Heart left ventricle (tissue), 16 donors: ENCODE results near the gene CCDC69. TPM values are rescaled to one million over a fixed set of nuclear protein-coding genes. Genes with fewer than 3 reads are reported as not detected.

Source experiments
- ATAC-seq, 4 donors: fragments of 200-7000 bp; cut with Tn5 transposase; one replicate each; pipeline ENCODE4 v1.9.1; 2020 to 2022; ENCODE audit warnings: moderate library complexity in 4 of 4, mild to moderate bottlenecking in 3 of 4, moderate number of reproducible peaks in 1 of 4
- DNase-seq, 5 donors: peaks; one replicate each; pipeline ENCODE4 v3.0.0-alpha.2; 2020
- H3K27ac ChIP-seq, 12 donors: fragments of 200-600 bp; sonication (generic) in 4 of 12; one replicate each; pipeline versions ENCODE4 v1.5.0 to v1.8.0; 2016 to 2022; ENCODE audit warnings: mild to moderate bottlenecking in 2 of 12
- H3K27me3 ChIP-seq, 9 donors: fragments of 200-600 bp; sonication (generic) in 2 of 9; one replicate each; pipeline versions ENCODE4 v1.5.1 to v1.8.0; 2016 to 2022; ENCODE audit warnings: mild to moderate bottlenecking in 3 of 9
- H3K36me3 ChIP-seq, 9 donors: fragments of 200-600 bp; sonication (generic) in 2 of 9; one replicate each; pipeline versions ENCODE4 v1.5.0 to v1.8.0; 2018 to 2022; ENCODE audit warnings: mild to moderate bottlenecking in 2 of 9
- H3K4me1 ChIP-seq, 12 donors: fragments of 200-600 bp; sonication (generic) in 4 of 12; one replicate each; pipeline versions ENCODE4 v1.5.0 to v1.8.0; 2016 to 2022; ENCODE audit warnings: mild to moderate bottlenecking in 3 of 12
- H3K4me3 ChIP-seq, 12 donors: fragments of 200-600 bp; sonication (generic) in 4 of 12; one replicate each; pipeline versions ENCODE4 v1.5.0 to v1.8.0; 2017 to 2022; ENCODE audit warnings: mild to moderate bottlenecking in 9 of 12, moderate library complexity in 4 of 12
- H3K9me3 ChIP-seq, 12 donors: fragments of 200-600 bp; sonication (generic) in 4 of 12; one replicate each; pipeline versions ENCODE4 v1.5.0 to v1.8.0; 2016 to 2022; ENCODE audit warnings: mild to moderate bottlenecking in 1 of 12
- POLR2A ChIP-seq, 2 donors: fragments of 450-650 bp; IDR thresholded peaks; one replicate each; pipeline ENCODE4 v1.6.1; 2017; ENCODE audit warnings: antibody characterized with exemption in 2 of 2, mild to moderate bottlenecking in 2 of 2, moderate library complexity in 2 of 2
- WGBS, 4 donors: extraction: QIAGEN DNeasy Blood & Tissue Kit in 2 of 4; methylation state at CpG; one replicate each; pipeline versions ENCODE4 v1.1.5 to v1.1.7; 2013 to 2018; 5-methylcytosine and 5-hydroxymethylcytosine counted together
- intact Hi-C, 10 donors: fragments of 100-400 bp; cut with DNase I; formaldehyde crosslinking; loops; one replicate each; pipeline versions ENCODE4 v1.11.1 to v1.14.2; 2022
- polyA plus RNA-seq, 2 donors: library from polyadenylated mRNA; stranded (reverse); fragments of 200-250 nt; gene quantifications; one replicate each; pipeline ENCODE4 v1.2.3, GENCODE V29; 2013
- total RNA-seq, 9 donors: library from RNA; depleted of rRNA in 2 of 9; stranded (reverse); fragments of >200 nt in 2 of 9; fragmentation: NEBNext Ultra II Directional in 3 of 9; extraction: Animal tissue kit (Norgen Biotek cat#: 25700) in 3 of 9; gene quantifications; one replicate each; pipeline versions ENCODE4 v1.1.0 to v1.2.4, GENCODE V29; 2016 to 2023
- TF ChIP-seq, protein P1 (sequence below), 12 donors: fragments of 200-600 bp; sonication (generic) in 4 of 12; IDR thresholded peaks; one replicate each; pipeline versions ENCODE4 v1.5.0 to v1.8.0; 2018 to 2022; ENCODE audit warnings: antibody characterized with exemption in 12 of 12, mild to moderate bottlenecking in 5 of 12
- donor health status: ischemic (EF 13 %, LVEDD 7.1; RV severe dilation, severe dysfunction).
- donor health status: healthy with polysubstance abuse.
- donor health status: DM: no; HTN: yes; CAD: no.
- donor health status: DM: no; HTN: no; CAD: no.
- donor health status: ischemic (EF 25% LVEDD 6.9; RV normal size, moderate dysfunction).
- donor health status: ischemic (EF 25% LVEDD 5.7; RV mildly dilated, moderate dysfunction).
- donor health status: healthy.
- donor health status: DM: yes; HTN: yes; CAD: no.
- donor health status: ischemic (EF 35%, LVEDD 5.7; RV mildly dilated, moderate dysfunction).
- donor health status: nonischemic (EF 11% LVEDD 7.7; RV severe dilation, severe dysfunction).
- donor health status: DM: yes; HTN: yes; CAD: no.
- donor health status: PGD.
- donor health status: ischemic (EF 29% LVEDD 5.4; RV normal size, mild dysfunction).
- donor health status: nonischemic (EF 23%, LVEDD 6.1; RV moderate dilation, normal function).

CCDC69 gene
- total and polyA plus RNA-seq, 11 donors = 82.5 to 245 (median 119) TPM

DNA sequence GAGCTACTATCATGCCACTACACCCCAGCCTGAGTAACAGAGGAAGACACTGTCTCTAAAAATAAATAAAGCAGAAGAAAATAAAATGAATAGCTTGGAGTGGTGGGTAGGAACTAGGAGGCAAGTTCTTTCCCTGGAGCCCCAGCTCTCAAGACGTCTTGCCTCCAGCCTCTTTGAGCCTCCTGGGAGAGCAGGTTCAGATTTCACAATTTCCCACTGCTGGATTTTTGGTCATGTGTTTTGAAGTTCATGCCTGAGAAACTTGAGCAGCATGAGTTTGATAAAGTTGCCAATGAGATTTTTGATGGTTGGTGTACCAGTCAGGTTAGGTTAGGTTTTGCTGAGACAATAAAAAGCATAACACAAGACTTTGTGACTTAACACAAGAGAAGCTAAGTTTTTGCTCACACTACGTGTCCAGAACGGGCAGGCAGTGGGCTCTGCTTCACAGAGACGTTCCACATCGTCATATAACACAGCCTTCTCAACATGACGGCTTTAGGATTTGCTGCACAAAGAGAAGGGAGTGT, 4.1 kb upstream of the CCDC69 start:
- Histone ChIP-seq H3K9me3 (no peaks in the 10 kb centered on the region), H3K4me3 (no peak overlapping the region), H3K27me3 (no peaks in the 10 kb centered on the region), H3K27ac (no peak overlapping the region), H3K4me1 (peaks cover 0 to 19% (median 10%) of the 10 kb centered on the region in 12 donors), H3K36me3 (no peaks in the 10 kb centered on the region)
- intact Hi-C loops = loop anchor here in 2 of 10 donors (5.0 to 10.0 kb wide), 2 partner anchors 63 to 171 kb away; no protein-coding TSS in a partner anchor
- no peak for ATAC-seq
- WGBS, 4 donors = 55 to 94% (median 64%) methylated on average over 5 to 6 of the region's 6 CpGs
- no peak for TF ChIP-seq POLR2A (IDR thresholded peaks at IDR 0.05)
- TF ChIP-seq, protein P1, sequence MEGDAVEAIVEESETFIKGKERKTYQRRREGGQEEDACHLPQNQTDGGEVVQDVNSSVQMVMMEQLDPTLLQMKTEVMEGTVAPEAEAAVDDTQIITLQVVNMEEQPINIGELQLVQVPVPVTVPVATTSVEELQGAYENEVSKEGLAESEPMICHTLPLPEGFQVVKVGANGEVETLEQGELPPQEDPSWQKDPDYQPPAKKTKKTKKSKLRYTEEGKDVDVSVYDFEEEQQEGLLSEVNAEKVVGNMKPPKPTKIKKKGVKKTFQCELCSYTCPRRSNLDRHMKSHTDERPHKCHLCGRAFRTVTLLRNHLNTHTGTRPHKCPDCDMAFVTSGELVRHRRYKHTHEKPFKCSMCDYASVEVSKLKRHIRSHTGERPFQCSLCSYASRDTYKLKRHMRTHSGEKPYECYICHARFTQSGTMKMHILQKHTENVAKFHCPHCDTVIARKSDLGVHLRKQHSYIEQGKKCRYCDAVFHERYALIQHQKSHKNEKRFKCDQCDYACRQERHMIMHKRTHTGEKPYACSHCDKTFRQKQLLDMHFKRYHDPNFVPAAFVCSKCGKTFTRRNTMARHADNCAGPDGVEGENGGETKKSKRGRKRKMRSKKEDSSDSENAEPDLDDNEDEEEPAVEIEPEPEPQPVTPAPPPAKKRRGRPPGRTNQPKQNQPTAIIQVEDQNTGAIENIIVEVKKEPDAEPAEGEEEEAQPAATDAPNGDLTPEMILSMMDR (IDR thresholded peaks at IDR 0.05) = no peak
- no peak for DNase-seq

DNA sequence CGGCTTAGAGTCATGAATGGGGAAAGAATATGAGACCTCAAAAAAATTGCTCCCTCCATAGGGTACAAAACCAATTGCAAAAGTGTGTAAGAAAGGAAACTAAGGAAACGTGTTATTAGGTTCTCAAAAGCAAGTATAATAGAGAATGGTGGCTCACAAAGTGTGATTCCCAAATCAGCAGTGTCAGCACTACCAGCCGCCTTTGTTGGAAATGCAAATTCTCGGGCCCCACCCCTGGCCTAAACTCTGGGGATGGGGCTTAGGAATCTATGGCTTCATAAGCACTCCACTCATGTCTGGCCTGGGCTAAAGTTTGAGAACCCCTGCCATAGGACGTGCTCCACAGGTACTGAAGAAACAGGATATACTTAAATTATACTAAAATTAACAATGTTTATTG, 1.6 kb upstream of the CCDC69 start:
- no peak overlapping the region for H3K27ac ChIP-seq
- intact Hi-C loops = loop anchor here in 2 of 10 donors (5.0 to 10.0 kb wide), 2 partner anchors 61 to 168 kb away; no protein-coding TSS in a partner anchor
- H3K4me3 ChIP-seq = no peak overlapping the region
- no peaks in the 10 kb centered on the region for H3K27me3 ChIP-seq
- H3K36me3 ChIP-seq = no peaks in the 10 kb centered on the region
- H3K4me1 ChIP-seq = peaks cover 6 to 42% (median 33%) of the 10 kb centered on the region in 12 donors
- DNase-seq (no peak), ATAC-seq (no peak)
- TF ChIP-seq, protein P1 (IDR thresholded peaks at IDR 0.05) = no peak
- no peak for TF ChIP-seq POLR2A (IDR thresholded peaks at IDR 0.05)
- 76 to 90% (median 87%) methylated on average over 5 of the region's 5 CpGs for WGBS, 4 donors
- H3K9me3 ChIP-seq = no peaks in the 10 kb centered on the region

DNA sequence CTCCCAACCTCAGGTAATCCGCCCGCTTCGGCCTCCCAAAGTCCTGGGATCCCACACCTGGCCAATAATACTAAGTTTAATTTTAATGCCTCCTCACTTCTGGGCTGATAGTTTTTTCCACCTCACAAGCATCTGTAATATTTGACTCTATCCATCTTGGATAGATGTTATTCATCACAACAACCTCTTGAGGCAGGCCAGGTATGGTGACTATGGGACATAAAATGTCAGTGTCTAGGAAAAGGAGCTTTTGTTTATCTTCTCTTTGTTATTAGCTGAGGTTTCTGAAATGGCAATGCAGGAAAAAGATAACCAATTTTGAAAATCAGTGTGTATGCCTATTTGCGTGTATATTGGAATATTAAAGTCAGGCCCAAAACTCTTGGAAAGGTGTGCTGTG, 1.2 kb upstream of the CCDC69 start:
- H3K4me1 ChIP-seq = peaks cover 6 to 46% (median 36%) of the 10 kb centered on the region in 12 donors
- TF ChIP-seq, protein P1 (IDR thresholded peaks at IDR 0.05) = no peak
- no peak for TF ChIP-seq POLR2A (IDR thresholded peaks at IDR 0.05)
- ATAC-seq (no peak), DNase-seq (no peak)
- H3K27me3 ChIP-seq = no peaks in the 10 kb centered on the region
- peak overlapping the region in 1 of 12 donors; percentile 93 for H3K27ac ChIP-seq
- H3K4me3 ChIP-seq = no peak overlapping the region
- H3K36me3 ChIP-seq = no peaks in the 10 kb centered on the region
- 96 to 98% (median 97%) methylated on average over 4 of the region's 4 CpGs for WGBS, 4 donors
- H3K9me3 ChIP-seq = no peaks in the 10 kb centered on the region
- intact Hi-C loops = loop anchor here in 2 of 10 donors (5.0 to 10.0 kb wide), 2 partner anchors 60 to 168 kb away; no protein-coding TSS in a partner anchor

DNA sequence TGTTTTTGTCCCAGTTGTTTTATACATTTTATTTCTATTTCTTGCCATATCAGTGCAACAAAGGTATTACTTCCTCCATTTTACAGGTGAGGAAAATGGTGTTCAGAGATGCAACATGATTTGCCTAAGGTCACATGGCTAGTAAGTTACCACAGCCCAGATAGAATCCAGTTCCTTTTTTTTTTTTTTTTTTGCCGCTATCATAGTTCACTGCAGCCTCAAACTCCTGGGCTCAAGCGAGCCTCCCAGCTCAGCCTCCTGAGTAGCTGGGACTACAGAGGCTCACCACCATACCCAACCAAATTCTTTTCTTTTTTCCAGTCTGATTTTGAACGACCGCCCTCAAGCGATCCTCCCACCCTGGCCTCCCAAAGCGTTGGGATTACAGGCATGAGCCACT, 480 bp upstream of the CCDC69 start:
- 81 to 90% (median 85%) methylated on average over 6 of the region's 6 CpGs for WGBS, 4 donors
- Histone ChIP-seq H3K9me3 (no peaks in the 10 kb centered on the region), H3K27ac (peak overlapping the region in 10 of 12 donors; percentile 84 to 96 (median 90)), H3K36me3 (no peaks in the 10 kb centered on the region), H3K4me3 (peak overlapping the region in 10 of 12 donors; percentile 68 to 95 (median 82)), H3K27me3 (no peaks in the 10 kb centered on the region), H3K4me1 (peaks cover 6 to 53% (median 41%) of the 10 kb centered on the region in 12 donors)
- DNase-seq (no peak), ATAC-seq (no peak)
- intact Hi-C loops = loop anchor here in 2 of 10 donors (5.0 to 10.0 kb wide), 2 partner anchors 42 to 60 kb away; no protein-coding TSS in a partner anchor
- TF ChIP-seq POLR2A (IDR thresholded peaks at IDR 0.05) = no peak
- TF ChIP-seq, protein P1 (IDR thresholded peaks at IDR 0.05) = no peak
